ENCODE data around the gene ARFGEF3.
A peak's percentile ranks its signal among the peaks of the same experiment; 100 is the strongest.
"Not testable (repeated sequence)": the region's sequence is repeated elsewhere in the genome, so short reads cannot be mapped to it uniquely, and the experiment has no call there.

ARFGEF3 gene

DNA sequence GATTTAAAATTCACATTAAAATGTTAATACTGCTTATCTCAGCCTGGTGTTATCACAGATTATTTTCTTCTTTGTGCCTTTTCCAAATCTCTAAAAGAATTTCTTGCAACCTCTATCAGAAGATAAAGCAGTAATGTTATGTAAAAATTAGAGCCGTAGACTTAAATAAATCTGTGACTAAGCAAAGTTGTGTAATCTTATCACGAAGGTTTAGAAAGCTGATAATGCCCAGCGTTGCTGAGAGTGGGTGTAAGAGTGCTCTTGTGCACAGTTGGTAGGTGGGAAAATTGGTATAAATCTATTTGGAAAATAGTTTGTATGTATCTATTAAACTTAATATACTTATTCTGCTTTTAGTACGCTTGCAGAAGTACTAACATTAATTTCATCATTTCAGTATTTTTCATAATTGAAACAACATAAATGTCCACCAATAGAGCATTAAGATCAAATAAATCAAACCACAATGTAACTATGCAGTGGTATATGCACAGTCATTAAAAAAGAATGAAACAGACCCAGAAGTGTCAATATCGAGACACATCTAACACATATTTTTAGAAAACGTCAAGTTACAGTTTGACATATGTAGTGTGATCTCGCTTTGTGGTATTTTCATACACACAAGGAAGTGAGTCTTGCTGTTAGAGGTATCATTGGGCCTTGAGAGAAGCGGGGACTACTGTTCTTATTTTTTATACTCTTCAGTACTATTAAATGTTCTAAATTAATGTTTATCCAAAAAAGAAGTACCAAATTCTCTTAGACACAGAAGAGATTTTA lies 111.0 kb downstream of the ARFGEF3 start:
- DNase-seq (ENCODE audit: low read depth in 2 of 2) = no peak

DNA sequence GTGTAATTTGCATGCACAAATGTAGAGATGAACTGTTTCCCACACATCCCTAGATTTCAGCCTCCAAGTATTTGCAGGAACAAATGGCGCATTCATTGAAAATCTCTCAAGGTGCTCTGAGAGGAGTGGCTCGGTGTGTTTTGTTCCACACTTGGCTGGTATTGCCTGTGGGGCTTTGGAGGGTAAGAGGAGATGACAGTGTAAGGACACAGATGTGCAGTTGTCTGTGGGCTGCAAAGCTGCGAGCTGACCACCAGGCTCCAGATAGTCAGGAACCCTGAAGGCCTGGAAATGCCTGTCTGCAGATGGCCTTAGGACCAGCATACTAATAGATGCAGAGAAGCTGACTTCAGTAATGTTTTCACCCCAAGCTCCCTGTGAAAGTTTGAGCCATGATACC lies 114.2 kb downstream of the ARFGEF3 start:
- DNase-seq (ENCODE audit: low read depth in 2 of 2) = no peak

DNA sequence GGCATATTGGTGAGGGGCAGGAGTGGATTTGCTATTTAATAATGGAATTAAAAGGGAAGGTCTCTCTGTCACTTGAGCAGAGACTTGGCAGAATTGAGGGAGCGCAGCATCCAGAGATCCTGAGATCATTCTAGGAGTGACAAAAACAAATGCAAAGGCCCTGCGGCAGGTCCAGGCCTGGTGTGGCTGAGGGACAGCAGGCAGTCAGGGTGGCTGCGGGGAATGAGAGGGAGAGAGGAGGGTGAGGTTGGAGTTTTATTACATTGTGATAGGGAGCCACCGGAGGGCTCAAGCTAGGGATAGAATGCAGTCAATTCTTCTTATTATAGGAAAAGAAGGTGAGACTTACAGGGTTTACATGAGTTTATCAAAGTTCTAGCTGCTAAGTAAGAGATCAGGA lies 116.1 kb downstream of the ARFGEF3 start:
- no peak for DNase-seq (ENCODE audit: low read depth in 2 of 2)

DNA sequence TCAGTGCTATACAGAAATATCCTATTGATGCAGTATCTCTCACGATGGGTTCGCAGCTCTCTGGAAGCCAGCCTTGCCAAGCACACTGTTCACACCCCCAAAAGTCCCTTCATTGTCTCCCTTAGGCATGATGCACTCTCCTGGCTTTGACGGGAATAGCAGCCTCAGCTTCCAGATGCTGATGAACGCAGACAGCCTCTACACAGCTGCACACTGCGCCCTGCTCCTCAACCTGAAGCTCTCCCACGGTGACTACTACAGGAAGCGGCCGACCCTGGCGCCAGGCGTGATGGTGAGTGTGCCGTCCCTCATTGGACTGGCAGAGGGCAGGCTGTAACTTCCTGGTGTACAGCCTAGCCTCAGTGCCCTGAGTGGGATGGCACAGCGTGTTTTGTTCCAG lies 116.6 kb downstream of the ARFGEF3 start:
- DNase-seq (ENCODE audit: low read depth in 2 of 2) = no peak

DNA sequence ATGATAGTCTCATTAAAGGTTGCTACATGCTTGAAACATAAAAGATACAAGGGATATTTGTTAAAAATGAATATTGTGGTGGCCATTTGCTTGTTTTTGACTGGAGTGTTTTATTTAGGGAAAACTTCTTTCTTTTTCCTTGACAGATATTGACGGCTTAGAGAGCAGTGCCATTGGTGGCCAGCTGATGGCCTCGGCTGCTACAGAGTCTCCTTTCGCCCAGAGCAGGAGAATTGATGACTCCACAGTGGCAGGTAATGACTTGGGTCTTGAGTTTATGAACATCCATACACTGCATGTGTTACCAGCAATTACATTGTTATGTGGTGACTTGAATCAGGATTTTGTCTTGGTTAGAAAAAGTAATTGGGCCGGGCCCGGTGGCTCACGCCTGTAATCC lies 124.1 kb downstream of the ARFGEF3 start:
- DNase-seq (ENCODE audit: low read depth in 2 of 2) = no peak

DNA sequence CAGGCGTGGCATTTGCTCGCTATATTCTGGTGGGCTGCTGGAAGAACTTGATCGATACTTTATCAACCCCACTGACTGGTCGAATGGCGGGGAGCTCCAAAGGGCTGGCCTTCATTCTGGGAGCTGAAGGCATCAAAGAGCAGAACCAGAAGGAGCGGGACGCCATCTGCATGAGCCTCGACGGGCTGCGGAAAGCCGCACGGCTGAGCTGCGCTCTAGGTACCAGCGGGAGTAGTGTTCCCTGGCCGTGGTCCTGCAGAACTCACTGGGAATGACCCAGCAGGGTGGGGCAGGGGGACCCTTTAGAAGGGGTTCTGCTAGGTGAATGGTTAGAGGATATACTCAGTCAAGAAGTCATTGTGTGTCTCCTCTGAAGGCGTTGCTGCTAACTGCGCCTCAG lies 125.0 kb downstream of the ARFGEF3 start:
- DNase-seq (ENCODE audit: low read depth in 2 of 2) = no peak

DNA sequence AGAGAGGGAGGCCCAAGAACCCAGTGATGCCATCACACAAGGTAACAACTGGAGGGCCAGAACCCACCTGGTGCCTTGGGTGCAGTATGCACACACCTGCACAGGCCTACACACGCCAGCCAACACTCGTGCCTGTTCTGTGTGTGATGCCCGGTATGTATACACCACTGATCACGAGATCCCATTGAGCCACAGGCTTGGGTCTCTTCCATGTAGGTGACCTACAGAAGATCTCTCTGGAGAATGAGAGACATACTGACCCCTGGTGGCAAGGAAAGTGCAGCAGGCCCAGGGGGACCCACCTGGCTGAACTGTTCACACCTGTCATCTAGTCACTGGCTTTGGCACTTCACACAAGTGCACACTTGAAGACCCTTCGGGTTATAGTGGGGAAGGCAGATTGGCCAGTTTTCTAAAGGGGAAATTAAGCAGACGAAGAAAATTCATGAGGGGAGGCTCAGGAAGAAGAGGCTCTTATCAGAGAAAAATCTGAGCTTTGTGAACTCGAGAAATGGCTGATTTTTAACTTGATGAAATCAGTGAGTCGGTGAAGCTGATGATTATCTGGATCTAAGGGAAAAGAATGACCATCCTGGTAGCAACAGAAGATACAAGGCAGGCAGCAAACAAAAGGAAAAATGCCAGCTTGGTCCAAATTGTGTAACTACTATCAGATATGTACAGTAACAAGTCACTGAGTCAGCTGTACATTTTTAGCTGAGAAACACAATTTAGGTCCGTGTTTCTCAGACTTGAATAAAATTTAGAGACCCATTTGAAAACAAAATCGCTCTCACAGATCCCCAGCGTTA lies 125.6 kb downstream of the ARFGEF3 start:
- DNase-seq (ENCODE audit: low read depth in 2 of 2) = peak in 1 of 2 donors; percentile 3

DNA sequence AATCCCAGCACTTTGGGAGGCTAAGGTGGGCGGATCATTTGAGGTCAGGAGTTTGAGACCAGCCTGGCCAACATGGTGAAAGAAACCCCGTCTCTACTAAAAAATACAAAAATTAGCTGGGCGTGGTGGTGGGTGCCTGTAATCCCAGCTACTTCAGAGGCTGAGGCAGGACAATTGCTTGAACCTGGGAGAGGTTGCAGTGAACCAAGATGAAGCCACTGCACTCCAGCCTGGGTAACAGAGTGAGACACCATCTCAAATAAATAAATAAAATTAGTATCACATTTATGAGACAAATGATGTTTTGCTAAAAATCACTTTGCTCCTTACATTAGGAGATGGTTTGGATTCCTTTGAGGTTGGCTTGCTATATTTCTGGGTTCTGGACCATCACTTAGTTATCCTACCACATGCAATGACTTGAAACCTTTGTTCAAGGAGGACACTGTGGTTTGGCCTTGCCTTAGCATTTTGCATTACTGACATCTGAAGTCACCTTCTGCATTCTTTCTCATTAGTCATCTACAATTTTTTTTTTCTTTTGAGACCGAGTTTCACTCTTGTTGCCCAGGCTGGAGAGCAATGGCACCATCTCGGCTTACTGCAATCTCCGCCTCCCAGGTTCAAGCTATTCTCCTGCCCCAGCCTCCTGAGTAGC lies 126.8 kb downstream of the ARFGEF3 start:
- DNase-seq (ENCODE audit: low read depth in 2 of 2) = not testable (repeated sequence)

DNA sequence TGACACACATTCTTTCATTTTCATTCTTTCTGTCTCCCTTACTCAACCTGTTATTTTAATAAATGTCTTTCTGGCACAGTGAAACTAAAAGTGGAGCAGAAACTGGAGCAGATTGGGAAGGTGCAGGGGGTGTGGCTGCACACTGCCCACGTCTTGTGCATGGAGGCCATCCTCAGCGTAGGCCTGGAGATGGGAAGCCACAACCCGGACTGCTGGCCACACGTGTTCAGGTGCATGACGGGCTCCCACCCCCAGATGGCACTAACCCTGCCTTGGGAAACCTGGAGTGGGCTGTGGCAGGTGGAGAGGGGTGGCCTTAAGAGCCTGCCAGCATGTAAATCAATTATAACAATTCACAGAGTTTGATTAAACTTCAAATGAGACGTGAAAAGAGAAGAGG lies 128.0 kb downstream of the ARFGEF3 start:
- DNase-seq (ENCODE audit: low read depth in 2 of 2) = no peak

DNA sequence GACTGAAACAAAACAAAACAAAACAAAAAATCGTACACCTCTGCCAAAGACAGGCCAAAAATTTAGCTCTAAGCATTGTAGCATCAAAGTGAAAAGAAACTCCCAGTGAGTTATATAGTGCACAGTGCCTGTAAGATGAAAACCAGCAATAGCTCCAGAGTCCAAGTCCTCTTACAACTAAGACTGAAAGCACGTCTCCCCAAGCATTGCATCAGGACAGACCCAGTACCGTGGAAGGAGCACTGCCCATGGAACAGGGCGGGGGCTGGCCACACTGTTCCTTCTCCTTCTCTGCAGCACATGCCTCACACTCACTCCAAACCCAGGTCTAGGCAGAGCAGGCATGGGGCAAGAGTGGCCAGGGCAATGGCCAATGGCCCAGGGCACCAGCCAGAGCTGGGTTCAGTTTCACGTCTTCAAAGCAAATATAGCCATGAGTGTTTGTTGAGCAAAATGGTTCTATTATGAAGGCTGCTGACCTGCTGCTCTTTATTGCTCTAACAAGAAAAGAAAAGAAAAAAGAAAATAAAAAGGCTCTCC lies 128.8 kb downstream of the ARFGEF3 start:
- DNase-seq (ENCODE audit: low read depth in 2 of 2) = no peak

DNA sequence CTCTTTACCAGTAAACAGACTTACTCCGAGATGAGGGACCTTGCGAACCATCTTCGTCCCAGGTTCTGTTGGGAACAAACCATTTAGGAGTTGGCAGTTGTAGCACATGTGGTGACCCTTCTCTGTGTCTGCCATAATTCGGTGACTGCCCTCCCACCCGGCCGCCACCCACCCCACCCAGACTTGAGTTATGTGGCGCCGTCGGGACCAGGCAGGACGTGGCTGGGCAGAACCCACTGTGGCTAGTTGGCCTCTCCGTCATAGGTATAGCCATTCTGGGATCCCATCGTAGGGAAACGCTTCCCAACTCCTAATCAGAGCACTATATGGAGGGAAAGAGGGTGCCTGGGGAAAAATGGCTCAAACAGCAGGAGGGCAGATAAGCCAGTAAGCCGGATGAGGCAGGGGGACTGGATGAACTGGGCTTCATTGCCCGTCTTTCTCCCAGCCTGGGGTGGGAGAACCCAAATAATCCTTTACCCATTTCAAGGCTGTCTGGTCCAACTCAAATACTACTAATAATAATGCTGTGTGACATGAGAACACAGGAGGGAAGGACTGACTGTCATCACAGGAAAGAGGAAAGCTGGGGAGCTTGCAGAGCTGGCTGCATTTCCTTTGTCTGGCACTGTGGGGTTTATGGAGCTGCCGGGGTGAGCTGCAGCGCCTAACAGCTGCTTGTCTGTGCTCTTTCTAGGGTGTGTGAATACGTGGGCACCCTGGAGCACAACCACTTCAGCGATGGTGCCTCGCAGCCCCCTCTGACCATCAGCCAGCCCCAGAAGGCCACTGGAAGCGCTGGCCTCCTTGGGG lies 129.5 kb downstream of the ARFGEF3 start:
- DNase-seq (ENCODE audit: low read depth in 2 of 2) = no peak

DNA sequence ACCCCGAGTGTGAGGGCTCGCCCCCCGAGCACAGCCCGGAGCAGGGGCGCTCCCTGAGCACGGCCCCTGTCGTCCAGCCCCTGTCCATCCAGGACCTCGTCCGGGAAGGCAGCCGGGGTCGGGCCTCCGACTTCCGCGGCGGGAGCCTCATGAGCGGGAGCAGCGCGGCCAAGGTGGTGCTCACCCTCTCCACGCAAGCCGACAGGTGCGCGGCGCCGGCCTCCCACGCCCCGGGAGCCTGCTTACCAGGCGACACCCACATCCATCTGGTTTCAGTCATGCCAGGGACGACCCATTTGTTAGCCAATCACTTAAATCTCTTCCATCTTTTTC lies 130.1 kb downstream of the ARFGEF3 start:
- DNase-seq (ENCODE audit: low read depth in 2 of 2) = no peak

DNA sequence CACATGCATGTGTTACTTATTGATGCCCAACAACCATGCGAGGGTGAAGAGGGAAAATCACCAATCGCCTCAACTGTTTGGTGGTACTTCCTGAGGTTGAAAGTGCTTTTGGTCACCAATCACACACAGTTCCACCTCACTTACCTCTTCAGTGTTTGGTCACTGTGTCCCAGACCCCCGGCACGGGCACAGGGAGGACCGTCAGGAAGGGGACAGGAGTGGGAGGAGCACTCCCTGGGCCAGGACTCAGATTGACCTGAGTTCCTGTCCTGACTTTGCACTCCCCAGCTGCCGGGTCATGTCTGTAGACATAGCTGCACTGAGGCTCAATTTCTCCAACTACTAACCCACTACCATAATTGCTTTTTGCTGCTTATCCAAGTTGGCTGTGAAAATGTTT lies 130.7 kb downstream of the ARFGEF3 start:
- DNase-seq (ENCODE audit: low read depth in 2 of 2) = no peak

DNA sequence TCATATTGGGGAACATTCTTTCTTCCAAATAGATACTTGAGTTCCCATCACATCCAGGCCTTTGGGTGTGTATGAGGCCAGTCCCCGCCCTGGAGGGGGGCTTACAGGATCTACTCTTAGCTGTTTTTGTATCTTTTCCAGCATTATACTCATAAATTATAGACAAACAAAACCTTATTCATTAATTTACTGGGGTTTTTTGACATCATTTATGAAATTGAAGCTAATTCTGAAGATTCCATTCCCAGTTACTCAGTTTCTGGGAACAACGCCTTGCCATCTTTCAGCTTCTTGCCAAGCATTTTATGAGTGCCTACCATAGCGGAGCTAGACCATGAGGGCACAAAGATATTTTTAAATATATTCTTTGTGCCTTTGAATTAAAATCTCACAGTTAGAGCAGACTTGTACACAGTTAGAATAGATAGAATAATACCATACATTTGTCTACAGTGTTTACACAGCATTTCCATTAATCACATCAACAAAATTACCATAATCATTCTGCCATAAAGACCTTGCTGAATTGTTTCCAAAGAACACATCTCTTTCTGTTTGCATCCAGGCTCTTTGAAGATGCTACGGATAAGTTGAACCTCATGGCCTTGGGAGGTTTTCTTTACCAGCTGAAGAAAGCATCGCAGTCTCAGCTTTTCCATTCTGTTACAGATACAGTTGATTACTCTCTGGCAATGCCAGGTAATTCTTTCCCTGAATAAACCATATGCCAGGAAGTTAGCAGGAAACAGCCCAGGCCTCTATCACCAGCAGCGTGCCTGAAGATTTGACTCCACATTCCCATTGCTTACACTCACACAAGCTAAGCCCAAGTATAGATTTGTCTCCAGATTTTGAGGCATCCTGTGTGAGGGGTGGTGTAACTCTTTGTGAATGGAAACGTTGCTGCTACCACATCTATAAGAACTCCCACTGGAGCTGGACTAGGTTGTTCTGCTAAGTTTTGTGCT lies 132.0 kb downstream of the ARFGEF3 start:
- no peak for DNase-seq (ENCODE audit: low read depth in 2 of 2)

DNA sequence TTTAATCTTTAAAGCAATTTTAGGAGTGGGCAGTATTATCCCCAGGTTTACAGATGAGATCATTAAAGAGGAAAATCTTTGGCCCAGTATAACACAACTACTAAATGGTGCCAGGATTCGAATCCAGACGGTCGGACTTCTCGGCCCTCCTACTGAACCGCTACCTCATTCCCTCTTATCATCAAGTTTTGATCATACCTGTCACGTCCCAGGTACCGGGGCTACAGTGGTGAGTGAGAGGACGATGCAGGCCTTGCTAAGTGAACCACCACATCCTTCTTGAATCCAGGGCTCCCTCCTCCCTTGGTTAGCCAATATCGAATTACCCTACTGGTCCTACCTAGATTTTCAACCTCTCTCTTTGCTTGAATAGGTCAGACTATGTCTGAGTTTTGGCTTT lies 134.6 kb downstream of the ARFGEF3 start:
- DNase-seq (ENCODE audit: low read depth in 2 of 2) = no peak

DNA sequence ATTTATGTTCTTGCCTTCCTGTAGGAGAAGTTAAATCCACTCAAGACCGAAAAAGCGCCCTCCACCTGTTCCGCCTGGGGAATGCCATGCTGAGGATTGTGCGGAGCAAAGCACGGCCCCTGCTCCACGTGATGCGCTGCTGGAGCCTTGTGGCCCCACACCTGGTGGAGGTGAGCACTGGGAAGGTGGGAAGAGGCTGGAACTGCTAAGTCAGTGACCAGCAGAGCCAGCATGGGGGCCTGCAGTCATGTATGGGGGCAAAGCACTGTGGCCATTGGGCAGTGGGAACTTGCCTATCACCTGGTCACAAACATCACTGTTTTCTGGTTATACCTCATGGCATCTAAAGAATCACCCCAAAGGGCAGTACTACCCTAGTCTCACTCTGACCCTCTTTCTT lies 135.0 kb downstream of the ARFGEF3 start:
- DNase-seq (ENCODE audit: low read depth in 2 of 2) = no peak

DNA sequence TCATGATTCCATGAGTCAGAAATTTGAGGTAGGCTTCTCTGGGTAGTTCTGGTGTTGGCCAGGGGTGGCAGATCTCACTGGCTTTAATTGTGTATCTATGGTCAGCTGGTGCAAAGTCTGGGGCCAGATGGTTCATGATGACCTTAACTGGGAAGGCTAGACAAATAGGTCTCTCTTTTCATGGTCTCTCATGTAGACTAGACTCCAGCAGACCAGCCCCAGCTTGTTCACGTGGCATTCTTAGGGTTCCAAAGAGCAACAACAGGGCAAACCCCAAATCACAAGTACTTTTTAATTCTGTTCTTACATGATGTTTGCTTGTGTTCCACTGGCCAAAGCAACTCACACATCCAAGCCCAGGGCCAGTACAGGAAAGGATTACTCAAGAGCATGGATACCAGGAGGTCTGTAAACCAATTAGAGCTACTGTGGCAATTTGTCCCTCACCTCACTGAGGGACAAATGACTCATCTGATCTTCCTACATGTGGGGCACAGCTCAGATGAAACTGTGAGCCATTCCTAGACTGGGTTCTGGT lies 136.1 kb downstream of the ARFGEF3 start:
- no peak for DNase-seq (ENCODE audit: low read depth in 2 of 2)

DNA sequence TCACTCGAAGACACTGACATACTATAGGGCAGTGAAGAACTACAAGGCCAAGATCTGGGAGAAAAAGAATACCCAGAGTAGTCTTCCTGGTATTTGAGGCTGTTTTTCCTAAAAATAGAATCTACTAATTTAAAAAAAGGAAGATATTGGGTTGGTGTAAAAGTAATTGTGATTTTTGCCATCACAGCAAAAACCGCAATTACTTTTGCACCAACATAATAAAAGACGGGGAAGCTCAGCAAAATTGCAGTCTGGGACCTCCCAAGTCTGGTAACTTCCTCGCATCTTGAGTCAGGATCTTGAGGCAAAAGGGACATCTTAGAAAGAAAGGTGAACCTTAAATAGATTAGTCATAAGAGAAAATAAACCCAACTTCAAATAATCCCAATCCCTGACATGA lies 138.7 kb downstream of the ARFGEF3 start:
- DNase-seq (ENCODE audit: low read depth in 2 of 2) = no peak

DNA sequence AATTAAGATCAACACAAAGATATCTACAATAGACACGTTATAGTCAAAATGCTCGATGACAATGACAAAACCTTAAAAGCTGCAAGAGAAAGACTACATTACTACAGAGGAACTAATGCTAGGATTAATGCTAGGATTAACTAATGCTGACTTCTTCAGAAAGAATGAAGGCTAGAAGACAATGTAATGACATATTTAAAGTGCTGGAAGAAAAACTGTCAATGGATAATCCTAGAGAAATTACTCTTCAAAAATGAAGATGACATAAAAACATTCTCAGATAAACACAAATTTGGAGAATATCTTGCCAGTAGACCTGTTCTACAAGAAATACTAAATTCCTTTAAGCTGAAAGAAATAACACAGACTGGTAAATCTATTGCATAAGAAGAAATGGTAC lies 140.8 kb downstream of the ARFGEF3 start:
- DNase-seq (ENCODE audit: low read depth in 2 of 2) = no peak

DNA sequence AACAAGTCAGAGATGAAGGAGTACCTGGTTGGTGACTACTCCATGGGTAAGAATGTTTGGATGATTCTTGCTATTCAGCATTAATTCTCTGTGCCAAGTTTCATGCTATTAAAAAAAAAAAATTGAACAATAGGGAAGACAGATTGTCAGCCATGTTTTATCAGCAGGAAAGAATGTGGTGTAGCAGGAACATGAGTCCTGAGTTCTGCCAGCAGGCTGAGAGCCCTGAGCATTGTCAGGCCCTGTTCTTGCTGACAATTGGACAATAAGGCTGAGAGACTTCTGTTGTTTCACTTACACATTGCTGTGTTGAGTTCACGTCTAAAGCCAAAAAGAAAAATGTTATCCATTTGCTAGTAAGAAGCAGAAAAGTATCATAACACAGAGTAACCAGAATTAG lies 145.6 kb downstream of the ARFGEF3 start:
- no peak for DNase-seq (ENCODE audit: low read depth in 2 of 2)

Data from stimulated activated CD8-positive, alpha-beta memory T cell treated with anti-CD3 and anti-CD28 coated beads, Interleukin-15, amount 100 ng/mL, for 4 hours (primary cell).